GM21528 (cell line): ENCODE data around the gene DISC1.
"Not testable (repeated sequence)": the region's sequence is repeated elsewhere in the genome, so short reads cannot be mapped to it uniquely, and the experiment has no call there.

Source experiments
- ATAC-seq: cut with Tn5 transposase; IDR thresholded peaks from one replicate; pipeline ENCODE4 v1.9.1; 2021; ENCODE audit warnings: mild to moderate bottlenecking, moderate library complexity; ENCODE audit not compliant: unreplicated experiment, low FRiP score

The DISC1 gene

DNA sequence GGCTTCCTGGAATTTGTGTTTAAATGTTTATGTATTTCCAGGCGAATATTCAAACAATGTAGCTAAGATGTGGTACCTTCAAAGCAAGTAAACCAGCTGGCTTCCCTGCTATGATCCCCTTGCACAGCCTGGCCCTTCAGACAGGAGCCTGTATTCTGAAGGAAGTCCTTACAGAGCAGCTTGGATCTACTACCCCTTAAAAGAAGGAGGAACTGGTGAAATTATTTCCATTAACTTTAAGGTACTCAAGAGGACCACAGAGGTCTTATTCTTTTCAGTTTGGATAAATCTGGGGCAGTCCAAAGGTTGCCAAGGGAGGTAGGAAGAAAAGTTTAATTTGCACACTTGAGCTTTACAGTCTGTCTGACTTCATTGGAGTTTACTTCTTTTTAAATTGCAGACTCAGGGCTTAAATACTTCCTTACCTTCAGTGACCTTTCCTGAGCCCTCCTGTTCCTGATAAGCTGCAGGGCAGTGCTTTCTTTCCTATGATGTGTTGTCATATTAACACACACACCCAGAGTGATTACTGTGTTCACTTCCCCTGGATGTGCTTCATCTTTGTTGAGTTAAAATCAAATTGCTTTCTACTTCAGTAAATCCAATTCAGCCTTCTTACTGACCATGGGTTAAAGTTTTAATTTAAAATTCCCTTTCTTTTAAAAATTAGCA, 40.5 kb downstream of the DISC1 start:
- ATAC-seq = no peak

DNA sequence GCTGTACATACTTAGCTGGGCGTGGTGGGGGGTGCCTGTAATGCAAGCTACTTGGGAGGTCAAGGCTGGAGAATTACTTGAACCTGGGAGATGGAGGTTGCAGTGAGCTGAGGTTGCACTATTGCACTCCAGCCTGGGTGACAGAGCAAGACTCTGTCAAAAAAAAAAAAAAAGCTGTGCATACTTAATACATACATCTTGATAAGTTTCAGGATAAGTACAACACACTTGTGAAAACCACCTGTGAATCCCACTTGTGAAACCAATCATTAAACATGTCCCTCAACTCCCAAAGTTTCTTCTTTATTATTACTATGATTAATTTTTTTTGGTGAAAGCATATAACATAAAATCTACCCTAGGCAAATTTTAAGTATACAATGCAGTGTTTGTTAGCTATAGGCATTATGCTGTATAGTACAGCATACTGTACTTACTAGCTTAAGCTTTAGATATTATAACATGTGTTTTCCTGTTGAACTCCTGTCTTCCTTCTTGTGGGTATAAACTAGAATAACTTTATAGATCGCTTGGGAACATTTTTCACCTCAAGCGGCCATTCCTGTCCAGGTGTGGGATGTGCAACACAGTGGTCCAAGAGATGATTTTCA, 41.4 kb downstream of the DISC1 start:
- ATAC-seq = no peak

DNA sequence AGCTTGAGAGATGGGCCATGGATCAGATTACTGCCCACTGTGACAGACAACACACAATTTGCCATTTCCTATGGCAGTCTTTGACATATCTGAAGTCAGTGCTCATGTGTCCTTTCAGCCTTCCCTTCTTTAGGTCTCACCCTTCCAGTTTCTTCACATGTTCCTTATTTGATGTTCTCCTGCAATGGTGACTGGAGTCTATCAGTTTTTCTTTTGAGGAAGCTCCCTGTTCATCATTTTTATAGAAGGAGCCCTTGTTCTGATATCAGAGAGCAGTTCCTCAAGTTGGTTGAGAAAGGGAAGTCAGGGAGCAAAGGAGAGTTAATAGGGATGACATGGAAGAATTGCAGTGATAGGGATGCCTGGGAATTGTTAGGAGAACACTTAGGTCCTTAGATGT, 42.2 kb downstream of the DISC1 start:
- no peak for ATAC-seq

DNA sequence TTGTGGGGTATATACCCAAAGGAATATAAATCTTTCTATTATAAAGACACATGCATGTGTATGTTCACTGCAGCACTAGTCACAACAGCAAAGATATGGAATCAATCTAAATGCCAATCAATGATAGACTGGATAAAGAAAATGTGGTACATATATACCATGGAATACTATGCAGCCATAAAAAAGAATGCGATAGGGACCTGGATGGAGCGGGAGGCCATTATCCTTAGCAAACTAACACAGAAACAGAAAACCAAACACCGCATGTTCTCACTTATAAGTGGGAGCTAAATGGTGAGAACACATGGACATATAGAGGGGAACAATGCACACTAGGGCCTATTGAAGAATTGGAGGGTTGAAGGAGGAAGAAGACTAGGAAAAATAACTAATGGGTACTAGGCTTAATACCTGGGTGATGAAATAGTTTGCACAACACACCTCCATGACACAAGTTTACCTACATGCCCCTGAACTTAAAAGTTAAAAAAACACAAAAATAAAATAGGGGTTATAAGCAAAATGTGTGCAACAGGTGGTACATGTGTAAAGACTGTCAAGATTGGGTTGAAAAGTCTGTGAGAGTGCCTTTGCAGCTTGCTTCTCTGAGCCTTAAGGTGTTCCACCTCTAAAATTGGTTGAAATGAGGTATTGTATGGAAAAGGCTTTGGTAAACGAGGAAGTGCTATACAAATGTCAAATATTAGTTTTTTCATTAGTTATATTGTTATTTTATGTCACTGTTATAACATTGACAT, 43.5 kb downstream of the DISC1 start:
- not testable (repeated sequence) for ATAC-seq

DNA sequence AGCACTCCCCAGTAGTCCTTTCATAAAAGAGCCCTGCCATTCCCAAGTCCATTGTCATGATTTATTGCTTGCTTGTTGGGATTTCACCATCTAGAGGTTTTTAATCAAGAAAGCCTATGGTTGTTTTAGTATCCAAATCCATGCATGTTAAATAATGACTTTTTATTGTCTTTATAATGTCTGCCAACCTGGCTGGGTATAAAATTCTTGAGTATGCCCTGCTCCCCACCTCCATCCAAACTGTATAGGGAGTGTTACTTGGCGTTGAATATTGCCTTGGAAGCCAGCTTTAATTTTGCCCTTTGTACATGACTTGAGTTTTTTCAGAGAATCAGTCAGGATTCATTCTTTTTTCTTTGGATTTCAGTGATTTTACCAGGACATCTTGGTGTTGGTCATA, 44.2 kb downstream of the DISC1 start:
- no peak for ATAC-seq

DNA sequence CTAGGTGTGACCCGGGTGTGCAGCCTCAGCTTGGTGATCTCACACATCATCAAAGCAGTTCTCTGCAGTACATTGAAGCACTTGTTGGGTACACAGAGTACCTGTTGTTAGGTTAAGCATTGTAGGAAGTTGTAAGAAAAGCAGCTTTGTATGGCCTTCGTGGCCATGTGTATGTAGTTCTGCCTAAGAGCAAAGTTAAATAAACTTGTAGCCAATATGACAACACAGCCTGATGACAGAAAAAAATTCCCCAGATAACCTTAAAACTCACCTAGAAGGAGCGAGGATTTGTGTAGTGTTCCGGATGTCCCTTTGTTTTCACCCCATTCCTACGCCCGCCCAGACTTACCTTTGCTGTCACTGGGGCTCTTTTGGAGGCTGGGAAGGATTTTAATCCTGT, 48.0 kb downstream of the DISC1 start:
- no peak for ATAC-seq

DNA sequence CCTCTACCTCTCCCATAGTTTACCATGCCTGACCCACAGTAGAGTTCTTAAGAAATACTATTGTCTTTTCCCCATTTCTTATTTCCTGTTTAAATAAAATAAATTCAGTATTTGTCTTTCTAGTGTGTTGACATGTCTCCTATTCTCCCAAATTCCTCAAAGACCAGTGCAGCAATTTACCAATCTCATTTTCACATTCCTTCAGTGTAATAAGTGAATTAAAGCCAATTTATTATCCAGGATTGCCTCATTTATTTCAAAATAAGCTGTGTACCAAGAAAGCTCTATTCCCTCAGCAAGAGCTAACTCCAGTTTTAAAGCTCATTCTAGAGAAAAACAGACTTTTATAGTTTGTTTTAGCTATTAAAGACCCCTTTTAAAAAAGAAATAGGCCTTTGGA, 49.9 kb downstream of the DISC1 start:
- no peak for ATAC-seq

DNA sequence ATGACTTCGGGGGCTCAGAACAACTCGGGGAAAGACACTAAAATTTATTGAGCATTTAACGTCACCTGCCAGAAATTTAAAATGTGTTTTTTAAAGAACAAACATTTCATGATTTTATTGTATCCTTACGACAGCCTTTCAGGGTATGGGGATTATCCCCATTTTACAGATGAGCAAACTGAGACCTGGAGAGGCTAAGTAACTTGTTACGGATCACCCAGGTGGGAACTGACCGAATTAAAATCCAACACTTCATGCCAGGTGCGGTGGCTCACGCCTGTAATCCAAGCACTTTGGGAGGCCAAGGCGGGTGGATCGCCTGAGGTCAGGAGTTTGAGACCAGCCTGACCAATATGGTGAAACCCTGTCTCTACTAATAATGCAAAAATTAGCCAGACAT, 50.9 kb downstream of the DISC1 start:
- no peak for ATAC-seq

DNA sequence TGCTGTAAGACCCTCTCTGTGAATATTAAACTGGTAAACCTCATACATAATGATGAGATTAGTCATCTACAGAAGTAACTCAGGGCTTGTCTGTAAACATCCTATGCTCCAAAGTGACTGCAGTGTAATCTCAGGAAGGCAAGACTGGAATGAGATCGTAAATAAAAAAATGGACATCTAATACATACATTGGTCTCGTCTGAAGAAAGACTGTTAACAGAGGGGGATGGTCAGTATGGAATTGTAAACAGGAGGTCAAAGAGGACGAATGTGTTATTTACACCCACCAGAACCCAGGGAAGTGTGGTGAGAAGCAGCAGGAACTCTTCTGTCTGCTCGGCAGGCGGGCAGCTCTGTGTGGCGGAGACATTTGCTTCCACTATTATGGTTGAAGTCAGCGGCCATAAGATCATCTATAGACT, 51.4 kb downstream of the DISC1 start:
- no peak for ATAC-seq

DNA sequence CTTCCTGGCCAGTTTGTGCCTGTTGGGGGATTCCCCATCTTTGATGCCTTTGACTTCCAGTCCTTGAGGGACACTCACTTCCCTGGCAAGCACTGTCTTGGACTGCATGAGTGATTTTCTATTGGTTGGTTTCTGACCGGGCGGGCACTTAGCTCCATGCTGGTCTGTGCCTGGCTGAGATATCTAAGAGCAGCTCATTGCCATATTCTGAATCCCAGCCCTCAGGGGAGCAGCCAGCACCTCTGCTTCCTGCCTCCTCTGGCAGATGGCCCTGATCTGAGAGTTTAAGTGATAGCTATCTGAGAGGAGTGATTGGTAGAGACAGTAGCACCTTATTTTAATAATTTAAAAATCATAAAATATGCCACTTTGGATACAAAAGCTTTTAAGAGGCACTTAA, 52.5 kb downstream of the DISC1 start:
- no peak for ATAC-seq

DNA sequence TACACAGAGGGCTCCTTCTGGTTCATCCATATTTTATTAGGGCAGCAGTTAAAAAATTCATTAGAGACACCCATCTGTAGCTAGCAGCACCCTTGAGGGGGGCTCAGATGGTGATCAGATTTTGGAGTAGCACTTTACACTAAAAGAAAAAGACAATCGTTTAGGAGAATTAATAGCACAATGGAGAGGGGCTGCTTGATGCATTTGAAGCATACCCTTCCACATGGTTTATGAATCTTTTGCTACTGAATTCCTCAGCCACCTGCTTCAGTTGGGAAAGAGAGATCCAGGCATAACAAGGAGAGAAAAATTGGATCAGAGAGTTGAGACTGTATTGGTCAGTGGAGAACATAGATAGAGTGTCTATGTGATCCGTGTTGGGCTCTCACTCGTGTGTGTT, 54.4 kb downstream of the DISC1 start:
- no peak for ATAC-seq

DNA sequence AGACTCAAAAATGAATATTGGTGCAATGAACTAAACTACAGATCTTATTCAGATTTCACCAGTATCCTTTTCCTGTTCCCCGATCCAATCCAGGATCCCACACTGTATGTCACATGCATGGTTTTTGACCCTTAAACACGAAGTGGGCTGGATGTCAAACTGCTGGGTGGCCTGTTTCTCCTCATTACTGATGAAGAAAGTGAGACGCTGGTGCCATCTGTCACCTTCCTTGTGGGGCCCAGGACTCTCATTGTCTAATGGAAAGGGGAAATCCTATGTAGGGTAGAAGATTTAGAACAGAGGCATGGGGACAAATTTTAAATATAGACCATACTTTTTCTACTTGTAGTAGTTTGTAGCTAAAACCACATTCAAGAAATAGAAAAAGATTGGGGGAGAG, 56.2 kb downstream of the DISC1 start:
- no peak for ATAC-seq

DNA sequence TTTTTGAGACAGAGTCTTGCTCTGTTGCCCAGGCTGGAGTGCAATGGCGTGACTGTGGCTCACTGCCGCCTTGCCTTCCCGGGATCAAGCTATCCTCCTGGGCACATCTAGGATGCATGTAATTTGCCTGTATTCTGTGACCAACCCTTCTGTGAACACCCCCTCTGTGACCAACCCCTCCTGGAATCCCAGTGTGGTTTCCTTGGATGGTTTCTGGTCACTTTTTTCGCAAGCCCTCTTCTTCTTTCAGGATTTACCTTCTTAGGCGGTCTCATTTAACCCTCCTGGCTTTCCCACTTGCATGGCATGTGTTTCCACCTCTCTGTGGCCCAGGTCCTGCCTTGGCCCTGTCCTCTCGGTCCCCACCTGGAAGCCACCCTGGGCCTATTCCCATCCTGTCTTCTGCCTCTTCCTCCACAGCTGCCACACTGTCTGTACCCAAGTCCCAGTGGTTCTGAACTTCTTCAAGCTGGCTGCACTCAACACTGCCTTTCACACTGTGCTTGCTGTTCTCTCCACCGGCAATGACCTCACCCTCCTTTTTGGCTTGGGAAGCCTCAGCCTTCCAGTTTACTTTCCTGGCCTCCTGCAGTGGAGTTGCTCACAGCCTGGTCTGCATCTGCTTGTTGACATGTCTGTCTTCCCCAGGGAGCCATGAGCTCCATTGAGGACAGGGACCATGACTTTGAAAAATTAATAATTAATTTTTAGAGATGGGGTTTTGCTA, 57.0 kb downstream of the DISC1 start:
- no peak for ATAC-seq

DNA sequence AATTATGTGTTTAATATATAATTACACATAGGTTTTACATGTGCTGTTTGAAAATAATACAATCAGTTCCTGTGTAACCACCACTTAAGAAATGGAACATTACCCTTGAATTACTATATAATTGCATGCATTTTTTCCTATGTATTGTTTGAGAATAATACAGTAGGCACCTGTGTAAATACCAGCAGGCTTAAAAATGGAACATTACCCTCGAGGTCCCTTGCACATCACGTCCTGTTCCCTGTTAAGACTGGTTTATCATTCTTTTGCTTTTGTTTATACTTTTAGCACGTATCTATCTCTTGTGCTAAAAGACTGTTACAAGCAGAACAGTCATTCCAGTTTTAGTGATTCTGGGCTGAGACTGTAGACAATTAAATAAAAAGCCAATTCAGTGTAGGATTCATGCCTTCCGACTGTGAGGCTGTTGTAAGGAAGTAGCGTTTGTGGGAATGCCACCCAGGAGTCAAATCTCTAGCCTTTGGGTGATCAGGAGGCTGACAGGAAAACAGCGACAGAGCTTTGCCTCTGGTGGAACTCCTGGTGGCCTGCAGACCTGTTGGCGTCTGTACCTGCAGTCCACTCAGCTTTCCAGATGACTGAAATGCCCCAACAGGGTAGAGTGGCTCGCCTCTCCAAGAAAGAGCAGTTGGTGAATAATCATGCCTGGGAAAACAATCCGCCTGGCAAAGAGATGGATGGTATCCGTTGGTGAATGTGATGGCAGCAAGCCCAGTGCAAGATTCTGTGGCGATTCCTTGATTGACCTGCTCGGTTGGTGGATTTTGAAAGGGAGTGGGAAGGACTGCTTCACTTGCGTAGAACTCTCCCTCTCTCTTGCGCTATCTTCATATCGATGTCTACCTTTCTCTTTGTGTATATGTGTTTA, 58.0 kb downstream of the DISC1 start:
- ATAC-seq = no peak

DNA sequence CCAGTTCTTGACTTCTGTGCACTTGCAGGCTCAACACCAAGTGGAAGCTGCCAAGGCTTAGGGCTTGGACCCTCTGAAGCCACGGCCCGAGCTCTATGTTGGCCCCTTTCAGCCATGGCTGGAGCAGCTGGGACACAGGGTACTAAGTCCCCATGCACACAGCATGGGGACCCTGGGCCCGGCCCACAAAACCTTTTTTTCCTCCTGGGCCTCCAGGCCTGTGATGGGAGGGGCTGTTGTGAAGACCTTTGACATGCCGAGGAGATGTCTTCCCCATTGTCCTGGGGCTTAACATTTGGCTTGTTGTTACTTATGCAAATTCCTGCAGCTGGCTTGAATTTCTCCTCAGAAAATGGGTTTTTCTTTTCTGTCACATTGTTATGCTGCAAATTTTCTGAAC, 59.8 kb downstream of the DISC1 start:
- ATAC-seq = no peak

DNA sequence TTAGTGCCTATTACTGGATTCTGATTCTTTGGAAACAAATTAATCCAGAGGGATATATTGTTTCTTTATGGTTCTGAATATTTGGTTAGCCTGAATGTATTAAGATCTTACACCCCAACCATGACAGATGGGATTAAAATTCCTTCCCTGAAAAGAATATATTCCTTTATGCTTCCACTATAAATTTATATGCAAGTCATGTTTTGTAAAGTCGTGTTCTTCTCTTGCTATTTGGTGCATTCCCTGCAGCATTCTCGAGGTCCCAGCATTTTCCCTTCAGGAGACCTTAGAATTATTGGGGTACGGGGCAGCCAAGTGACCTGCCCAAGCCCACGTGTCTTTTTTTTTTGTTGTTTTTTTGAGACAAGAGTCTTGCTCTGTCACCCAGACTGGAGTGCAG, 62.4 kb downstream of the DISC1 start:
- no peak for ATAC-seq

DNA sequence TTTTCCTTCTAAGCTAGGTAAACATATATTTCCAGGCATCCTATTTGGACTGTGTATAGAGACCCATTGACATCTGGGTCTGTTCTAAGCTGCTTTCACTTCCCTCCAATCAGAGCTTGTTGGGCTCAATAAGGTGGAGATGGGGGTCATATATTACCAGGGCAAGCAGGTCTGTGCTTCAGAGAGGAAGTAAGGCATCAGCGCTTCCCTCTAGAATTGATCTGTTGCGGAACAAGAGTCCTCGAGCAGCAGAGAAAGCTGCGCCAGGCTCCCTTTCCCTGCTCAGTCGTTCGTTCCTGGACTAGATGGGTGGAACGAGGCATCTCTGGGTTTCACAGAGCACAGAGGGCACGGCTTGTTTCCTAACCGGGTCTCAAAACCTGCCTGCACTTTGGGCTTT, 63.5 kb downstream of the DISC1 start:
- ATAC-seq = no peak

DNA sequence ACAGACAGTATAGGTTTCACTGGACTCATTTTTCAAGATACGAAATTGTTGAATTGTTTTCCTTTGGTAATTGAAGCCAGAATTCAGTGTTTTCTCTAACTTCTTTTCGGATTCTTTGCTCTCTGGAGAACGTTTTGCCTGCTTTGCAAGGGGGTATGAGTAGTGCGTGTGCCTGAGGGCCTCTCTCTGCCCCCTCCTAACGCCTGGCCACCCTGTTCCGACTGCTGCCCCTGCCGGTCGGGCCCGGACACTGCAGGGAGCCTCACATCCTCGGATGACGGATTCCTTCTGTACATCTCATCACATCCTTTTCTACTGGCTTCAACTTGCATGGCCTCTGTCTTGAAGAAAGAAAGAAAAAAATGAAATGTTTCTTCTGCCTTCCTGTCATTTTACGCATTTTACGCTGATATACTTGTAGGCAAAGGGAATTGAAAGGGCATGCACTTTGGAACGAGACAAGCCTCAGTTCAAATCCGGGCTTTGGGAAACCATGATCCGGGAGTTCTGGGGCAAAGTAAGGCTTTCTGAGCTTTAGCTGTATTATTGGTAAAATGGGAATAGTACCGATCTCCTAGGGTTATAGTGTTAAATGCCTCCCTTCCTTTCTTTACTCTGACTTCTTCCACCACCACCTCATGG, 65.1 kb downstream of the DISC1 start:
- no peak for ATAC-seq

DNA sequence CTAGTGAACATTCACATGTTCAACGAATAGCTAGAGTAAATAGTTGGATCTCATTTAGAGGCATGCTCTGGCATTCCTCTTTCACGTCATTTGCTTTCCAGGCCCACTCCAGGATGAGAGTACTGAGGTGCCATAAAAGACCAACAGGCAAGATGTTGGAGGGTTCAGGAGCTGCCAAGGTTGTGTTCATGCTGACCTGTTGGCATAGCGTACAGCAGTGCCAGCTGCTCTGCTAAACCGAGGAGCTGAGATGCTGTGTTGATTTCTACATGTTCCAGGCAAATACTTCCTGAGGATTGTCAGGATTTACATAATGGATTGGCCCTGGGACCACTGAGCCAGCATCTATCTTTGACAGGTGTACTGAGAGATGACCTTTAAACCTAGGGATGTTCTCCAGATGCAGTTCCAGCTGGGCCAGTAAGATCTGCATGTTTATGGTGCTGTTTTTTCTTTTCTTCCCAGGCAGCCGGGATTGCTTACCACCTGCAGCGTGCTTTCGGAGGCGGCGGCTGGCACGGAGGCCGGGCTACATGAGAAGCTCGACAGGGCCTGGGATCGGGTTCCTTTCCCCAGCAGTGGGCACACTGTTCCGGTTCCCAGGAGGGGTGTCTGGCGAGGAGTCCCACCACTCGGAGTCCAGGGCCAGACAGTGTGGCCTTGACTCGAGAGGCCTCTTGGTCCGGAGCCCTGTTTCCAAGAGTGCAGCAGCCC, 66.9 kb downstream of the DISC1 start:
- no peak for ATAC-seq
